Measurements from ENCODE around the gene PRKCA.

PRKCA gene

GRCh38 chr17:66570447-66571195, 268.2 kb downstream of the PRKCA start:
- Histone ChIP-seq H3K36me3 (ENCODE audit: insufficient read depth, insufficient read length, low read length) (no peaks in the 10 kb centered on the region), H3K9me3 (ENCODE audit: insufficient read depth, low read length) (peaks cover 5% of the 10 kb centered on the region; the same call in 1 of the 2 replicates), H3K4me1 (ENCODE audit: insufficient read depth, insufficient read length) (peaks cover 4% of the 10 kb centered on the region), H3K9ac (ENCODE audit: insufficient read length, low read depth) (no peak overlapping the region), H3K4me3 (ENCODE audit: insufficient read length, low read depth) (no peak overlapping the region), H3K27me3 (ENCODE audit: insufficient read depth, insufficient read length) (no peaks in the 10 kb centered on the region)
- TF ChIP-seq YY1 (IDR thresholded peaks at IDR 0.05; ENCODE audit: insufficient read depth, insufficient read length): no peak
- TF ChIP-seq ZNF274 (IDR thresholded peaks at IDR 0.05; ENCODE audit: low read depth, low read length): no peak
- TF ChIP-seq SUZ12 (IDR thresholded peaks at IDR 0.05; ENCODE audit: extremely low read depth, insufficient read depth, insufficient read length): no peak
- no peak for DNase-seq (ENCODE audit: low read depth, low spot score)

- TF ChIP-seq YY1 (IDR thresholded peaks at IDR 0.05; ENCODE audit: insufficient read depth, insufficient read length) (no peak), SUZ12 (IDR thresholded peaks at IDR 0.05; ENCODE audit: extremely low read depth, insufficient read depth, insufficient read length) (no peak), ZNF274 (IDR thresholded peaks at IDR 0.05; ENCODE audit: low read depth, low read length) (no peak)
- DNase-seq (ENCODE audit: low read depth, low spot score): no peak
- Histone ChIP-seq H3K4me1 (ENCODE audit: insufficient read depth, insufficient read length) (no peaks in the 10 kb centered on the region), H3K9me3 (ENCODE audit: insufficient read depth, low read length) (peaks cover 5% of the 10 kb centered on the region; the same call in 1 of the 2 replicates), H3K9ac (ENCODE audit: insufficient read length, low read depth) (no peak overlapping the region), H3K4me3 (ENCODE audit: insufficient read length, low read depth) (no peak overlapping the region), H3K36me3 (ENCODE audit: insufficient read depth, insufficient read length, low read length) (no peaks in the 10 kb centered on the region), H3K27me3 (ENCODE audit: insufficient read depth, insufficient read length) (no peaks in the 10 kb centered on the region)
Observed at GRCh38 chr17:66571745-66572144, 269.3 kb downstream of the PRKCA start.

GRCh38 chr17:66573078-66573477, 270.7 kb downstream of the PRKCA start:
- Histone ChIP-seq H3K9me3 (ENCODE audit: insufficient read depth, low read length) (peaks cover 5% of the 10 kb centered on the region; the same call in 1 of the 2 replicates), H3K4me3 (ENCODE audit: insufficient read length, low read depth) (no peak overlapping the region), H3K9ac (ENCODE audit: insufficient read length, low read depth) (no peak overlapping the region), H3K27me3 (ENCODE audit: insufficient read depth, insufficient read length) (no peaks in the 10 kb centered on the region), H3K36me3 (ENCODE audit: insufficient read depth, insufficient read length, low read length) (no peaks in the 10 kb centered on the region), H3K4me1 (ENCODE audit: insufficient read depth, insufficient read length) (peaks cover 3% of the 10 kb centered on the region)
- DNase-seq (ENCODE audit: low read depth, low spot score): no peak
- TF ChIP-seq ZNF274 (IDR thresholded peaks at IDR 0.05; ENCODE audit: low read depth, low read length) (no peak), SUZ12 (IDR thresholded peaks at IDR 0.05; ENCODE audit: extremely low read depth, insufficient read depth, insufficient read length) (no peak), YY1 (IDR thresholded peaks at IDR 0.05; ENCODE audit: insufficient read depth, insufficient read length) (no peak)

GRCh38 chr17:66574123-66574522, 271.7 kb downstream of the PRKCA start:
- no peaks in the 10 kb centered on the region for H3K36me3 ChIP-seq (ENCODE audit: insufficient read depth, insufficient read length, low read length)
- TF ChIP-seq YY1 (IDR thresholded peaks at IDR 0.05; ENCODE audit: insufficient read depth, insufficient read length) (no peak), SUZ12 (IDR thresholded peaks at IDR 0.05; ENCODE audit: extremely low read depth, insufficient read depth, insufficient read length) (no peak), ZNF274 (IDR thresholded peaks at IDR 0.05; ENCODE audit: low read depth, low read length) (no peak)
- no peak overlapping the region for H3K9ac ChIP-seq (ENCODE audit: insufficient read length, low read depth)
- H3K27me3 ChIP-seq (ENCODE audit: insufficient read depth, insufficient read length): no peaks in the 10 kb centered on the region
- no peak overlapping the region for H3K4me3 ChIP-seq (ENCODE audit: insufficient read length, low read depth)
- H3K9me3 ChIP-seq (ENCODE audit: insufficient read depth, low read length): peaks cover 5% of the 10 kb centered on the region; the same call in 1 of the 2 replicates
- H3K4me1 ChIP-seq (ENCODE audit: insufficient read depth, insufficient read length): peaks cover 7% of the 10 kb centered on the region
- DNase-seq (ENCODE audit: low read depth, low spot score): no peak

GRCh38 chr17:66576473-66576872, 274.1 kb downstream of the PRKCA start:
- no peaks in the 10 kb centered on the region for H3K27me3 ChIP-seq (ENCODE audit: insufficient read depth, insufficient read length)
- DNase-seq (ENCODE audit: low read depth, low spot score): no peak
- peaks cover 9% of the 10 kb centered on the region for H3K4me1 ChIP-seq (ENCODE audit: insufficient read depth, insufficient read length)
- no peak overlapping the region for H3K4me3 ChIP-seq (ENCODE audit: insufficient read length, low read depth)
- no peaks in the 10 kb centered on the region for H3K9me3 ChIP-seq (ENCODE audit: insufficient read depth, low read length)
- H3K36me3 ChIP-seq (ENCODE audit: insufficient read depth, insufficient read length, low read length): no peaks in the 10 kb centered on the region
- no peak overlapping the region for H3K9ac ChIP-seq (ENCODE audit: insufficient read length, low read depth)
- TF ChIP-seq YY1 (IDR thresholded peaks at IDR 0.05; ENCODE audit: insufficient read depth, insufficient read length) (no peak), ZNF274 (IDR thresholded peaks at IDR 0.05; ENCODE audit: low read depth, low read length) (no peak), SUZ12 (IDR thresholded peaks at IDR 0.05; ENCODE audit: extremely low read depth, insufficient read depth, insufficient read length) (no peak)

- Histone ChIP-seq H3K9me3 (ENCODE audit: insufficient read depth, low read length) (peaks cover 3% of the 10 kb centered on the region; the same call in 1 of the 2 replicates), H3K4me3 (ENCODE audit: insufficient read length, low read depth) (no peak overlapping the region), H3K36me3 (ENCODE audit: insufficient read depth, insufficient read length, low read length) (no peaks in the 10 kb centered on the region), H3K9ac (ENCODE audit: insufficient read length, low read depth) (no peak overlapping the region), H3K4me1 (ENCODE audit: insufficient read depth, insufficient read length) (peaks cover 9% of the 10 kb centered on the region), H3K27me3 (ENCODE audit: insufficient read depth, insufficient read length) (no peaks in the 10 kb centered on the region)
- no peak for DNase-seq (ENCODE audit: low read depth, low spot score)
- TF ChIP-seq SUZ12 (IDR thresholded peaks at IDR 0.05; ENCODE audit: extremely low read depth, insufficient read depth, insufficient read length): no peak
- TF ChIP-seq ZNF274 (IDR thresholded peaks at IDR 0.05; ENCODE audit: low read depth, low read length): no peak
- TF ChIP-seq YY1 (IDR thresholded peaks at IDR 0.05; ENCODE audit: insufficient read depth, insufficient read length): no peak
Observed at GRCh38 chr17:66577041-66577440, 274.6 kb downstream of the PRKCA start.

- no peaks in the 10 kb centered on the region for H3K36me3 ChIP-seq (ENCODE audit: insufficient read depth, insufficient read length, low read length)
- DNase-seq (ENCODE audit: low read depth, low spot score): no peak
- H3K27me3 ChIP-seq (ENCODE audit: insufficient read depth, insufficient read length): no peaks in the 10 kb centered on the region
- no peak overlapping the region for H3K4me3 ChIP-seq (ENCODE audit: insufficient read length, low read depth)
- peaks cover 9% of the 10 kb centered on the region for H3K4me1 ChIP-seq (ENCODE audit: insufficient read depth, insufficient read length)
- TF ChIP-seq YY1 (IDR thresholded peaks at IDR 0.05; ENCODE audit: insufficient read depth, insufficient read length) (no peak), ZNF274 (IDR thresholded peaks at IDR 0.05; ENCODE audit: low read depth, low read length) (no peak), SUZ12 (IDR thresholded peaks at IDR 0.05; ENCODE audit: extremely low read depth, insufficient read depth, insufficient read length) (no peak)
- peaks cover 3% of the 10 kb centered on the region; the same call in 1 of the 2 replicates for H3K9me3 ChIP-seq (ENCODE audit: insufficient read depth, low read length)
- H3K9ac ChIP-seq (ENCODE audit: insufficient read length, low read depth): no peak overlapping the region
Observed at GRCh38 chr17:66578781-66579489, 276.5 kb downstream of the PRKCA start.

Measured in NT2/D1 (cell line).